A673 (cell line): ENCODE results near the gene AIF1. TPM values are rescaled to one million over a fixed set of nuclear protein-coding genes. Genes with fewer than 3 reads are reported as not detected.

Experiments
- BruUV-seq: library from RNA; stranded (reverse); fragments of 400-500 nt; replicated peaks from 2 replicates; lab custom pipeline; 2021; lab: Mats Ljungman, UMichigan
- CTCF ChIA-PET: fragments of 300-600 bp; sonication (Branson Sonifier 250); formaldehyde crosslinking; loops from one replicate; lab custom pipeline; 2022; ENCODE audit warnings: antibody characterized with exemption; lab: Charles Lee
- POLR2A ChIA-PET: fragments of 300-600 bp; sonication (Branson Sonifier 250); formaldehyde crosslinking; loops from one replicate; lab custom pipeline; 2022; ENCODE audit warnings: antibody characterized with exemption; ENCODE audit not compliant: low non-redundant PET; lab: Charles Lee
- DNase-seq: peaks from one replicate; pipeline ENCODE4 v3.0.0-alpha.2; 2015; ENCODE audit warnings: low spot score
- H3K27ac ChIP-seq: fragments of 200-600 bp; sonication (generic); 2 replicates; pipeline ENCODE4 v1.5.1; 2016; ENCODE audit warnings: mixed run types, low read depth, mild to moderate bottlenecking, mixed read lengths, antibody characterized with exemption, low read length; ENCODE audit not compliant: poor library complexity, severe bottlenecking
- H3K27me3 ChIP-seq: fragments of 200-600 bp; sonication (generic); replicated peaks from 2 replicates; pipeline ENCODE4 v1.6.1; 2017; ENCODE audit warnings: mixed run types, low read depth, mild to moderate bottlenecking, mixed read lengths, antibody characterized with exemption, low read length; ENCODE audit not compliant: insufficient read depth, poor library complexity
- H3K36me3 ChIP-seq: fragments of 200-600 bp; sonication (generic); 2 replicates; pipeline ENCODE4 v1.6.1; 2016; ENCODE audit warnings: mixed run types, mild to moderate bottlenecking, mixed read lengths, antibody characterized with exemption, low read length; ENCODE audit not compliant: insufficient read depth, poor library complexity, severe bottlenecking
- H3K4me1 ChIP-seq: fragments of 200-600 bp; sonication (generic); 2 replicates; pipeline ENCODE4 v1.6.1; 2017; ENCODE audit warnings: mixed run types, mild to moderate bottlenecking, mixed read lengths, antibody characterized with exemption, low read length; ENCODE audit not compliant: insufficient read depth, poor library complexity, severe bottlenecking
- H3K4me3 ChIP-seq: fragments of 200-600 bp; sonication (generic); 2 replicates; pipeline ENCODE4 v1.5.1; 2016; ENCODE audit warnings: low read depth, mixed run types, mild to moderate bottlenecking, mixed read lengths, low read length; ENCODE audit not compliant: poor library complexity, severe bottlenecking
- H3K9me3 ChIP-seq: fragments of 200-600 bp; sonication (generic); 2 replicates; pipeline ENCODE4 v1.6.1; 2016; ENCODE audit warnings: mixed run types, low read depth, mild to moderate bottlenecking, mixed read lengths, antibody characterized with exemption, low read length; ENCODE audit not compliant: poor library complexity, severe bottlenecking
- CTCF ChIP-seq: fragments of 300-800, 200-600 bp; sonication (generic); conservative IDR thresholded peaks from 2 replicates; pipeline ENCODE4 v1.5.1; 2017; ENCODE audit warnings: low read depth, mild to moderate bottlenecking, antibody characterized with exemption, low read length, moderate library complexity, mixed read lengths
- EZH2 ChIP-seq: fragments of 200-600 bp; sonication (generic); IDR thresholded peaks from 2 replicates; pipeline ENCODE4 v1.6.1; 2017; ENCODE audit warnings: borderline replicate concordance, low read depth, mild to moderate bottlenecking, mixed read lengths, antibody characterized with exemption, low read length; ENCODE audit not compliant: poor library complexity, severe bottlenecking
- intact Hi-C: fragments of 100-400 bp; cut with micrococcal nuclease; formaldehyde crosslinking; loops from one replicate; pipeline ENCODE4 v1.10.0; 2022; ENCODE audit not compliant: unreplicated experiment
- total RNA-seq: library from RNA; stranded (reverse); gene quantifications from 2 replicates; pipeline ENCODE4 v1.2.3, GENCODE V29; 2021

Gene AIF1
- total RNA-seq, 1 experiment from 2014 or later, result 0.64 TPM

- H3K4me3 ChIP-seq, result no peak overlapping the region
- intact Hi-C loops, result no loop called here
- no peaks in the 10 kb centered on the region for H3K9me3 ChIP-seq
- ChIA-PET POLR2A (no interaction called here), CTCF (no interaction called here)
- H3K27ac ChIP-seq, result no peak overlapping the region
- TF ChIP-seq CTCF (no peak), EZH2 (no peak)
- no peak for DNase-seq
- H3K27me3 ChIP-seq, result no peaks in the 10 kb centered on the region
- H3K4me1 ChIP-seq, result peaks cover 2% of the 10 kb centered on the region
- no TSS peak for BruUV-seq
- H3K36me3 ChIP-seq, result no peaks in the 10 kb centered on the region
Observed at GRCh38 chr6:31569861-31570536, 45.0 kb upstream of the AIF1 start.

- no peak for TF ChIP-seq EZH2
- no peak for TF ChIP-seq CTCF
- ChIA-PET POLR2A (no interaction called here), CTCF (no interaction called here)
- no peaks in the 10 kb centered on the region for H3K36me3 ChIP-seq
- H3K9me3 ChIP-seq, result no peaks in the 10 kb centered on the region
- H3K4me3 ChIP-seq, result no peak within 1 kb of the TSS
- intact Hi-C loops, result no loop called here
- BruUV-seq, result no TSS peak
- no peak within 1 kb of the TSS for H3K27ac ChIP-seq
- peaks cover 5% of the 10 kb centered on the region for H3K4me1 ChIP-seq
- DNase-seq, result no peak
- H3K27me3 ChIP-seq, result no peaks in the 10 kb centered on the region
Observed at GRCh38 chr6:31572041-31572911, 42.8 kb upstream of the AIF1 start, which contains the start of gene LTA. Gene LTA, plus strand, starts transcription at chr6:31572289. Its CDS starts 454 bp downstream, at chr6:31572743.

GRCh38 chr6:31573239-31574105 is 41.6 kb upstream of the AIF1 start:
- POLR2A ChIA-PET, result no interaction called here

More at GRCh38 chr6:31573239-31574105, 41.6 kb upstream of the AIF1 start:
- H3K9me3 ChIP-seq, result no peaks in the 10 kb centered on the region
- BruUV-seq, result no TSS peak
- H3K4me1 ChIP-seq, result peaks cover 5% of the 10 kb centered on the region
- H3K36me3 ChIP-seq, result no peaks in the 10 kb centered on the region
- H3K4me3 ChIP-seq, result no peak overlapping the region
- intact Hi-C loops, result no loop called here
- CTCF ChIA-PET, result no interaction called here
- H3K27me3 ChIP-seq, result no peaks in the 10 kb centered on the region
- no peak for DNase-seq
- TF ChIP-seq CTCF (no peak), EZH2 (no peak)
- H3K27ac ChIP-seq, result no peak overlapping the region
